Body of pancreas (tissue), 4 donors: ENCODE results near the gene NTHL1.

Source experiments
- POLR2A ChIP-seq, 3 donors: fragments of 450-650 bp; IDR thresholded peaks; one replicate each; pipeline ENCODE4 v1.6.1; 2016; ENCODE audit warnings: antibody characterized with exemption in 3 of 3, mild to moderate bottlenecking in 2 of 3
- TF ChIP-seq, protein P1 (sequence below), 7 experiments: fragments of 450-650 bp in 4 of 7; fragments of 200-600 bp in 3 of 7; sonication (generic) in 3 of 7; IDR thresholded peaks; one replicate each; pipeline ENCODE4 v1.5.1; 2016 to 2019; ENCODE audit warnings: antibody characterized with exemption in 7 of 7

DNA sequence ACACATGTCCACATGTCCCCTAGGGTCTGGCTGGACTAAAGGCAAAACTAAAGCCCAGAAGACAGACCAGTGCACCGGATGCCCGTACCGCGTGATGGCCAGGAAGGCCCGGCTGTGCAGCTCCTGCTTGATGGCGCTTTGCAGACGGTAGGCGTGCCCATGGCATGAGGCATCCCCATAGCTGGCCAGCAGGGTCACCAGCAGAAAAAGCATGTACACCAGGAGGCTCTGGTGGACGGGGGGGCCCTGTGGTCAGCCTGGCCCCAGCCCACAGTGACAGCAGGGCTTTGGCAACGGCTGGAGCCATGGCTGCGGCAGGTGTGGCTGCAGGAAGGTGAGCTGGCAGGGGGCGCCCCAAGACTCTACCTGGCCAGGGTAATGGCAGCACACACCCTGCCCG lies 45.2 kb upstream of the NTHL1 start:
- TF ChIP-seq, protein P1, sequence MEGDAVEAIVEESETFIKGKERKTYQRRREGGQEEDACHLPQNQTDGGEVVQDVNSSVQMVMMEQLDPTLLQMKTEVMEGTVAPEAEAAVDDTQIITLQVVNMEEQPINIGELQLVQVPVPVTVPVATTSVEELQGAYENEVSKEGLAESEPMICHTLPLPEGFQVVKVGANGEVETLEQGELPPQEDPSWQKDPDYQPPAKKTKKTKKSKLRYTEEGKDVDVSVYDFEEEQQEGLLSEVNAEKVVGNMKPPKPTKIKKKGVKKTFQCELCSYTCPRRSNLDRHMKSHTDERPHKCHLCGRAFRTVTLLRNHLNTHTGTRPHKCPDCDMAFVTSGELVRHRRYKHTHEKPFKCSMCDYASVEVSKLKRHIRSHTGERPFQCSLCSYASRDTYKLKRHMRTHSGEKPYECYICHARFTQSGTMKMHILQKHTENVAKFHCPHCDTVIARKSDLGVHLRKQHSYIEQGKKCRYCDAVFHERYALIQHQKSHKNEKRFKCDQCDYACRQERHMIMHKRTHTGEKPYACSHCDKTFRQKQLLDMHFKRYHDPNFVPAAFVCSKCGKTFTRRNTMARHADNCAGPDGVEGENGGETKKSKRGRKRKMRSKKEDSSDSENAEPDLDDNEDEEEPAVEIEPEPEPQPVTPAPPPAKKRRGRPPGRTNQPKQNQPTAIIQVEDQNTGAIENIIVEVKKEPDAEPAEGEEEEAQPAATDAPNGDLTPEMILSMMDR (IDR thresholded peaks at IDR 0.05) = no peak
- no peak for TF ChIP-seq POLR2A (IDR thresholded peaks at IDR 0.05)
